ENCODE results near the gene B3GNT5.

The B3GNT5 gene

GRCh38 chr3:183301937-183302580 lies 49.0 kb downstream of the B3GNT5 start:
- Histone ChIP-seq H3K4me3 (ENCODE audit: insufficient read depth, low read depth, low read length) (no peak overlapping the region), H3K27me3 (ENCODE audit: control insufficient read depth, insufficient read depth, low read length, poor library complexity, severe bottlenecking) (no peaks in the 10 kb centered on the region), H3K27ac (ENCODE audit: insufficient read depth, low read depth, low read length, poor library complexity, severe bottlenecking) (no peak overlapping the region), H3K36me3 (ENCODE audit: control insufficient read depth, insufficient read depth, low read length) (no peaks in the 10 kb centered on the region), H3K4me1 (ENCODE audit: control insufficient read depth, insufficient read depth, low read length) (no peaks in the 10 kb centered on the region), H3K9me3 (ENCODE audit: control insufficient read depth, low read length) (no peaks in the 10 kb centered on the region)
- 93 to 97% methylated on average over 8 of the region's 8 CpGs for WGBS, 2 experiments

- H3K4me3 ChIP-seq (ENCODE audit: insufficient read depth, low read depth, low read length) = no peak overlapping the region
- H3K4me1 ChIP-seq (ENCODE audit: control insufficient read depth, insufficient read depth, low read length) = no peaks in the 10 kb centered on the region
- no peak overlapping the region for H3K27ac ChIP-seq (ENCODE audit: insufficient read depth, low read depth, low read length, poor library complexity, severe bottlenecking)
- H3K36me3 ChIP-seq (ENCODE audit: control insufficient read depth, insufficient read depth, low read length) = no peaks in the 10 kb centered on the region
- H3K27me3 ChIP-seq (ENCODE audit: control insufficient read depth, insufficient read depth, low read length, poor library complexity, severe bottlenecking) = no peaks in the 10 kb centered on the region
- no peaks in the 10 kb centered on the region for H3K9me3 ChIP-seq (ENCODE audit: control insufficient read depth, low read length)
- 91 to 94% methylated on average over 2 of the region's 2 CpGs for WGBS, 2 experiments
Observed at GRCh38 chr3:183303690-183304089, 50.6 kb downstream of the B3GNT5 start.

- Histone ChIP-seq H3K27ac (ENCODE audit: insufficient read depth, low read depth, low read length, poor library complexity, severe bottlenecking) (no peak overlapping the region), H3K36me3 (ENCODE audit: control insufficient read depth, insufficient read depth, low read length) (peaks cover 5% of the 10 kb centered on the region), H3K27me3 (ENCODE audit: control insufficient read depth, insufficient read depth, low read length, poor library complexity, severe bottlenecking) (no peaks in the 10 kb centered on the region), H3K4me3 (ENCODE audit: insufficient read depth, low read depth, low read length) (no peak overlapping the region), H3K4me1 (ENCODE audit: control insufficient read depth, insufficient read depth, low read length) (no peaks in the 10 kb centered on the region), H3K9me3 (ENCODE audit: control insufficient read depth, low read length) (no peaks in the 10 kb centered on the region)
- 91 to 92% methylated on average over 9 of the region's 9 CpGs for WGBS, 2 experiments
Observed at GRCh38 chr3:183306798-183307671, 54.0 kb downstream of the B3GNT5 start.

GRCh38 chr3:183307749-183308148 lies 54.7 kb downstream of the B3GNT5 start:
- Histone ChIP-seq H3K9me3 (ENCODE audit: control insufficient read depth, low read length) (no peaks in the 10 kb centered on the region), H3K4me3 (ENCODE audit: insufficient read depth, low read depth, low read length) (no peak overlapping the region), H3K27ac (ENCODE audit: insufficient read depth, low read depth, low read length, poor library complexity, severe bottlenecking) (no peak overlapping the region), H3K36me3 (ENCODE audit: control insufficient read depth, insufficient read depth, low read length) (peaks cover 5% of the 10 kb centered on the region), H3K4me1 (ENCODE audit: control insufficient read depth, insufficient read depth, low read length) (no peaks in the 10 kb centered on the region), H3K27me3 (ENCODE audit: control insufficient read depth, insufficient read depth, low read length, poor library complexity, severe bottlenecking) (no peaks in the 10 kb centered on the region)
- WGBS, 2 experiments = 93% methylated on average over 2 of the region's 2 CpGs

- 92 to 94% methylated on average over 4 to 5 of the region's 5 CpGs for WGBS, 2 experiments
- no peaks in the 10 kb centered on the region for H3K27me3 ChIP-seq (ENCODE audit: control insufficient read depth, insufficient read depth, low read length, poor library complexity, severe bottlenecking)
- H3K27ac ChIP-seq (ENCODE audit: insufficient read depth, low read depth, low read length, poor library complexity, severe bottlenecking) = no peak overlapping the region
- no peaks in the 10 kb centered on the region for H3K4me1 ChIP-seq (ENCODE audit: control insufficient read depth, insufficient read depth, low read length)
- H3K36me3 ChIP-seq (ENCODE audit: control insufficient read depth, insufficient read depth, low read length) = peaks cover 5% of the 10 kb centered on the region
- no peaks in the 10 kb centered on the region for H3K9me3 ChIP-seq (ENCODE audit: control insufficient read depth, low read length)
- no peak overlapping the region for H3K4me3 ChIP-seq (ENCODE audit: insufficient read depth, low read depth, low read length)
Observed at GRCh38 chr3:183308751-183309150, 55.7 kb downstream of the B3GNT5 start.

GRCh38 chr3:183309276-183309675 lies 56.2 kb downstream of the B3GNT5 start:
- WGBS, 2 experiments = 91 to 96% methylated on average over 5 of the region's 5 CpGs
- no peaks in the 10 kb centered on the region for H3K4me1 ChIP-seq (ENCODE audit: control insufficient read depth, insufficient read depth, low read length)
- peaks cover 5% of the 10 kb centered on the region for H3K36me3 ChIP-seq (ENCODE audit: control insufficient read depth, insufficient read depth, low read length)
- no peaks in the 10 kb centered on the region for H3K9me3 ChIP-seq (ENCODE audit: control insufficient read depth, low read length)
- H3K27me3 ChIP-seq (ENCODE audit: control insufficient read depth, insufficient read depth, low read length, poor library complexity, severe bottlenecking) = no peaks in the 10 kb centered on the region
- no peak overlapping the region for H3K4me3 ChIP-seq (ENCODE audit: insufficient read depth, low read depth, low read length)
- H3K27ac ChIP-seq (ENCODE audit: insufficient read depth, low read depth, low read length, poor library complexity, severe bottlenecking) = no peak overlapping the region

- no peak overlapping the region for H3K27ac ChIP-seq (ENCODE audit: insufficient read depth, low read depth, low read length, poor library complexity, severe bottlenecking)
- WGBS, 2 experiments = 94 to 98% methylated on average over 3 of the region's 3 CpGs
- H3K4me3 ChIP-seq (ENCODE audit: insufficient read depth, low read depth, low read length) = no peak overlapping the region
- peaks cover 5% of the 10 kb centered on the region for H3K36me3 ChIP-seq (ENCODE audit: control insufficient read depth, insufficient read depth, low read length)
- no peaks in the 10 kb centered on the region for H3K4me1 ChIP-seq (ENCODE audit: control insufficient read depth, insufficient read depth, low read length)
- no peaks in the 10 kb centered on the region for H3K27me3 ChIP-seq (ENCODE audit: control insufficient read depth, insufficient read depth, low read length, poor library complexity, severe bottlenecking)
- no peaks in the 10 kb centered on the region for H3K9me3 ChIP-seq (ENCODE audit: control insufficient read depth, low read length)
Observed at GRCh38 chr3:183310936-183311335, 57.9 kb downstream of the B3GNT5 start.

- H3K27ac ChIP-seq (ENCODE audit: insufficient read depth, low read depth, low read length, poor library complexity, severe bottlenecking) = no peak overlapping the region
- no peak overlapping the region for H3K4me3 ChIP-seq (ENCODE audit: insufficient read depth, low read depth, low read length)
- H3K9me3 ChIP-seq (ENCODE audit: control insufficient read depth, low read length) = no peaks in the 10 kb centered on the region
- H3K36me3 ChIP-seq (ENCODE audit: control insufficient read depth, insufficient read depth, low read length) = peaks cover 5% of the 10 kb centered on the region
- H3K4me1 ChIP-seq (ENCODE audit: control insufficient read depth, insufficient read depth, low read length) = no peaks in the 10 kb centered on the region
- H3K27me3 ChIP-seq (ENCODE audit: control insufficient read depth, insufficient read depth, low read length, poor library complexity, severe bottlenecking) = no peaks in the 10 kb centered on the region
- WGBS, 2 experiments = 96 to 100% methylated on average over 2 of the region's 2 CpGs
Observed at GRCh38 chr3:183312433-183312832, 59.4 kb downstream of the B3GNT5 start.

GRCh38 chr3:183313351-183313750 lies 60.3 kb downstream of the B3GNT5 start:
- H3K27ac ChIP-seq (ENCODE audit: insufficient read depth, low read depth, low read length, poor library complexity, severe bottlenecking) = no peak overlapping the region
- H3K4me3 ChIP-seq (ENCODE audit: insufficient read depth, low read depth, low read length) = no peak overlapping the region
- H3K36me3 ChIP-seq (ENCODE audit: control insufficient read depth, insufficient read depth, low read length) = peaks cover 5% of the 10 kb centered on the region
- H3K9me3 ChIP-seq (ENCODE audit: control insufficient read depth, low read length) = no peaks in the 10 kb centered on the region
- 96 to 97% methylated on average over 4 of the region's 4 CpGs for WGBS, 2 experiments
- H3K4me1 ChIP-seq (ENCODE audit: control insufficient read depth, insufficient read depth, low read length) = no peaks in the 10 kb centered on the region
- no peaks in the 10 kb centered on the region for H3K27me3 ChIP-seq (ENCODE audit: control insufficient read depth, insufficient read depth, low read length, poor library complexity, severe bottlenecking)

- H3K9me3 ChIP-seq (ENCODE audit: control insufficient read depth, low read length) = no peaks in the 10 kb centered on the region
- no peaks in the 10 kb centered on the region for H3K27me3 ChIP-seq (ENCODE audit: control insufficient read depth, insufficient read depth, low read length, poor library complexity, severe bottlenecking)
- 81% methylated on average over 7 of the region's 7 CpGs for WGBS, 2 experiments
- H3K4me3 ChIP-seq (ENCODE audit: insufficient read depth, low read depth, low read length) = no peak overlapping the region
- peaks cover 5% of the 10 kb centered on the region for H3K36me3 ChIP-seq (ENCODE audit: control insufficient read depth, insufficient read depth, low read length)
- no peaks in the 10 kb centered on the region for H3K4me1 ChIP-seq (ENCODE audit: control insufficient read depth, insufficient read depth, low read length)
- peak overlapping the region; percentile 26 for H3K27ac ChIP-seq (ENCODE audit: insufficient read depth, low read depth, low read length, poor library complexity, severe bottlenecking)
Observed at GRCh38 chr3:183313764-183314163, 60.7 kb downstream of the B3GNT5 start.
